GM18499 (cell line): ENCODE data around the gene C11orf24.
"Not testable (repeated sequence)": the region's sequence is repeated elsewhere in the genome, so short reads cannot be mapped to it uniquely, and the experiment has no call there.

Experiments used
- ATAC-seq: cut with Tn5 transposase; IDR thresholded peaks from one replicate; pipeline ENCODE4 v1.9.1; 2021; ENCODE audit warnings: moderate number of reproducible peaks; ENCODE audit not compliant: insufficient read depth, unreplicated experiment

The C11orf24 gene

DNA sequence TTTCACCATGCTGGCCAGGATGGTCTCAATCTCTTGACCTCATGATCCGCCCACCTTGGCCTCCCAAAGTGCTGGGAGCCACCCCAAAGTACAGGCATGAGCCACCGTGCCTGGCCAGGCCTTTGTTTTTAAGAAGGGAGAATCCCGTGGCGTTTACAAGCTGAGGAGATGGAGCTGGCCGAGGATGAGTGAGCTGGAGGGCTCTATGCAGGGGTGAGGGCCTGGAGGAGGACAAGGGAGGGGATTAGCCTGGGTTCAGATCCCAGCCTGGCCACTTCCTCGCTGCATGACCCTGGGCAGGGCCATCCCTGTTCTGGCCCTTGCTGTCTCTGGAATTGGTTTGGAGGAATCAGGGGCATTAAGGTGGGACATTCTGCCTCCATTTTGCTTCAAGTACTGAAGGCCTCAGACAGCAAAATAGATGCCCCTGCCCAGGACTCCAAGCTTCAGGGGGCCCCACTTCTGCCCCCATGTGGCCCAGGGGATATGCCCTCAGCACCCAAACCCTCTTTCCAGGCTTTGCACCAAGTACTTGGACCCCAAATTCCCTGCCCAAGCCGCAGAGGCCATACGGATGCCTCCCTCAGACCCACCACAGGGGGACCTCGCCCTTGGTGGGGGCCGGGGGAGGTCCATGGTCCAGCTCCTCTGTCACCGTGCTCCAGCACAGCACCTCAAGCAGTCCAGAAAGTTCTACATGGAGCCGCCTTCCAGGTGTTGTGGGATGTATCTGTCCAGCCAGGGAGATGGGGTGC lies 28.5 kb upstream of the C11orf24 start:
- ATAC-seq = no peak

DNA sequence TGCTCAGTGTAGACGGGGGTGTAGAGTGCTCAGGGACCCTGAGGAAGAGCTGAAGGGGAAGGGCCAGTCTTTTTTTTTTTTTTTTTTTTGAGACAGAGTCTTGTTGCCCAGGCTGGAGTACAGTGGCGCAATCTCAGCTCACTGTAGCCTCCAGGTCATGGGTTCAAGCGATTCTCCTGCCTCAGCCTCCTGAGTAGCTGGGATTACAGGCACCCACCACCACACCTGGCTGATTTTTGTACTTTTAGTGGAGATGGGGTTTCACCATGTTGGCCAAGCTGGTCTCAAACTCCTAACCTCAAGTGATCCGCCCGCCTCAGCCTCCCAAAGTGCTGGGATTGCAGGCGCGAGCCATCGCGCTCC lies 27.7 kb upstream of the C11orf24 start:
- ATAC-seq = not testable (repeated sequence)

DNA sequence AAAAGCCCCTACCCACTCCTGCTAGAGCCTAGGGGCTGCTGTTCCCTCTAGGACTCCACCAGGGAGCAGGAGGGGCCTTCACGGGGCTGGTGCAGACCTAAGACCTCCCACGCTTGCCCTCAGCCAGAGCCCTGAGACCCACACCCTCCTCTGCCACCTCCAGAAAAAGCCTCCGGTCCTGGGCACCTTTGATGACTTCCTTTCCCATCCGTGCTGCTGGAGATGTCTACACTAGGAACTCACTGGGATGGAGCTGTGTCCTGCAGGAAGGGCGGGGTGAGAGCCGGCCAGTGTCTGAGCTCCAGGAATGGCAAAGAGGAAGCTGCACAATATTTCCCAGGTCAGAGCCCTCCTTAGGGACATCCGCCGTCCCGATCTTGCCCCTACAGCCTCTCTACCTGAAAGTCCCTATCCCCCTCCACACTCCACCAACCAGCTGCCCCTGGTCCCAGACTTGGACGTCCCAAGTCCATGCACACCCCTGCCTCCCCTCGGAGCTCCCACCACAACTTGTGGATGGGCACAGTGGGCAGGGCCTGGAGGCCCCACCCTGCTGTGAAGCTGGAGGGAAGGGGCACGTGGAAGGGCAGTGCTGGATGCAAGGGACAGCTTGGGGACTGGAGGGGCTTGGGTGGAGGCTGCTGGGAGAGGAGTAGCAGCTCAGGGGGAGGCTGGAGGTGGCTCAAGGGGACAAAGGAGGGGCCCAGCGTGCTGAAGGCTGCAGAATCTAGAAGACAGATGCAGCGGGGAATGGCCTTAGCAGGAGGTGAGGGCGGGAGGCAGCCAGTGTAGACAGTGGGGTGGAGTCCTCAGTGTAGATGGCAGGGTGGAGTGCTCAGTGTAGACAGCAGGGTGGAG lies 27.1 kb upstream of the C11orf24 start:
- ATAC-seq = no peak

DNA sequence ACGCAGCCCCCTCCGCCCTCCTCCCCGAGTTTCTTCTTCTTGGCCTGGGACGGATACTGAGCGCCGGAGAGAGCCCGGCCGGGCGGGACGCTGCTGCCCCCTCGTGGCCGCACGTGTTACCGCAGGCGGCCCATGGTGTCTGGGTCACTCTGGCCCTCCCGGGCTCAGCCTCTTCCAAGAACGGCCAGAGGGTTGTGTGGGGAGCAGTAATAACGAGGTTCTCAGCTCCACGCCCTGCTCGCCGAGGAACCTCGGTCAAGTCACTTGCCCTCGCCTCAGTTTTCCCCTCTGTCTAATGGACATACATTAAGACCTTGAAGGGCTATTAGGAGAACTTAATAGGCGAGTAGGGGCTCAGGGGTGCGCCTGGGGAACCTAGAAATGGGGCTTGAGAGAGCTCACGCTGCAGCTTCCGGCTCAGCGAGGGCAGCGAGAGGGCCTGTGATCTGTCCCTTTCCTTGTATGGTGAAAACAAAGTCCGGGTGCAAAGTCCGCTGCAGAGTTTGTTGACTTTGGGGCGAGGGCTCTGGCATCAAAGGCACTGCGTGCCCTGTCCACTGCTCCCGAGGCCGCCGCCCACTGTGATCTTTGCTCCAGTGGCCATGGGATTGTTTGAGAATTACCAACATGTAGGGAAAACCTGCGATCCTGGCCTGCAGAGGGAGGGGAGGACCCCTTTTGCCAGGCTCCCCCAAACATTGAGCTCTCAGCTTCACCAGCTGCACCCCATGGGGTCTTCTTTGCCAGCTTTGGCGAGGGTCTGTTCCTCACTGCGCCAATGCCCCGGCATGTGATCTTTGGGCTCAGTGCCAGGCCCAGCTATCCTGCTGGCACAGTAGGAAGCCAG lies 26.3 kb upstream of the C11orf24 start:
- ATAC-seq = no peak

DNA sequence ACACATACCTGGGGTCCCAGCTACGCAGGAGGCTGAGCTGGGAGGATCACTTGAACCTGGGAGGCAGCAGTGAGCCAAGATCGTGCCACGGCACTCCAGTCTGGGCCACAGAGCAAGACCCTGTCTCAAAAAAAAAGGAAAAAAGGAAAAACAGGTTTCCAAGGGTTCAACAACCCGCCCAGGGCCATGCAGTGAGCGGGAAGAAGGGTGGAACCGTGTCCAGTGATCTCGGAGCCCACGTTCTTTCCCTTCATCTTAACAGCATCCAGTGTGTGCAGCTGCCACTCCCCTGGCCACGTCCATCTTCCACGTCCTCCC lies 25.7 kb upstream of the C11orf24 start:
- no peak for ATAC-seq

DNA sequence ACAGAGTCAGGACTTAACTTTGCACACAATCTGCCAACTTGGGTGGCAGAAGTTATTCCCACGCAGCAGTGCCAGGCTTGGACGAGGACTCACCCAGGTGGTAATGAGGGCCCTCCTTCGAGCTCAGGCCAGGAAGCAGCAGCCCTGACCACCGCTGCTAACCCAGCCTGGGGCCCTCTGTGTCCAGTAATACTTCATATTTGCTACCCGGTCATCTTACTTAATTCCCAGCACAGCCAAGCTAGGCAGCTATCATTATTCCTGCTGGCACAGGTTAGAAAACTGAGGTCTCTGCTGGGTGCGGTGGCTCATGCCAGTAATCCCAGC lies 25.2 kb upstream of the C11orf24 start:
- no peak for ATAC-seq

DNA sequence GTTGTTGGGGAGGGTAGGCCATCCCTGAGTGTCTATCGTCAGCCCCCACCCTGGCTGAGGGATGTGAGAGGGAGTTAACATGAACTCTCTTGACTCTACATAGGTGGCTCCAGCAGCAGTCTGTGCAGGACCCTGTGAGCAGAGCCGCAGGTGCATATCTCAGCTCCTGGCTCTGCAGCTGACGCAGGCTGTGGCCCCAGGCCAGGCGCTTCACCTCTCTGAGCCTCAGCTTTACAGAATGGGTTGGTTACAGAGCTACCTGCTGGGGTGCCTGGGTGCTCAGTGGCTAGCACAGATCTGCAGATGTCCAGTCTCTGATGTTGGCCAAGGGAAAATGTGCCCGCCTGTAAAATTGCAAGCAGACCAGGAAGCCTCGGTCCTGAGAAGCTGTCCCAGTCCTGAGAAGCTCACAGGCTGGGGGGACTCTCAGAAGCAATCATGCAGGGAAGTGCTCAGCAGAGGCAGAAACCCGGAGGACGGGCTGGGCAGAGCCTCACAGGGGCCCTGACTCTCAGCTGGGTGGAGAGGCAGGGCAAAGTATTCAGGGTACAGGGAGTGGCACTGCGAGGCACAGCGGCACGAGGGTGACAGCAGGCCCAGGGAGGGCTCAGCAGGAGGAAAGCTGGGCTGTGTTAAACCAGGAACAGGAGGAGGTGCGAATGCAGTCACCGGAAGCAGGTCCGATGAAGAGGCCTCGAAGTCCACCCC lies 24.7 kb upstream of the C11orf24 start:
- no peak for ATAC-seq

DNA sequence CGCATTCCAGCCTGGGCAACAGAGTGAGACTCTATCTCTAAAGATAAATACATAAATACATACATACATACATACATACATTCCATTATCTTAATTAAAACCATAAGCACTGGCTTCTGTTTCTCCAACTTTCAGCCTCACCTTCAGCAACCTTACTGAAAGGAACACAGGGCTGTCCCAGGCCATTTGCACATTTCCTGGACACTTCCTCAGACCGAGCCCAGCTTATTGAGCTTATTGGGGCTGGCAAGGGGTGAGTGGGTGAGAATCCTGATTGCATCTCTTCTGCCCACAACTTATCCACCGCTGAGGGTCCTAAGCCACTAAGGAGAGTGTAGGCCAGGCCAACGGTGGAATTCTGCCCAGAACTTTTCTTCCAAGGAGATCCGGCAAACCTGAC lies 24.2 kb upstream of the C11orf24 start:
- no peak for ATAC-seq

DNA sequence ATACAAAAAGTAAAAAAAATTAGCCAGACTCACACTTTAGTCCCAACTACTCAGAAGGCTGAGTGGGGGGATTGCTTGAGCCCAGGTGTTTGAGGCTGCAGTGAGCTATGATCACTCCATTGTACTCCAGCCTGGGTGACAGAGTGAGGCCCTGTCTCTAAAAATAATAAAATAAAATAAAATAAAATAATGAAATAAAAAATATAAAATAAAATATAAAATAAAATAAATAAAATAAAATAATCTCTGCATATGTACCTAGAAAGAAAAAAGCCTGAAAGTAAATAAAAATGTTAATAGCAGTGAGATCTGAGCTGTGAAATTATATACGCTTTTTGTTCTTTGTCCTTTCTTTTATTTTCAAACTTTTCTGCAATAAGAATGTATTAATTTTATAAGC lies 23.5 kb upstream of the C11orf24 start:
- no peak for ATAC-seq

DNA sequence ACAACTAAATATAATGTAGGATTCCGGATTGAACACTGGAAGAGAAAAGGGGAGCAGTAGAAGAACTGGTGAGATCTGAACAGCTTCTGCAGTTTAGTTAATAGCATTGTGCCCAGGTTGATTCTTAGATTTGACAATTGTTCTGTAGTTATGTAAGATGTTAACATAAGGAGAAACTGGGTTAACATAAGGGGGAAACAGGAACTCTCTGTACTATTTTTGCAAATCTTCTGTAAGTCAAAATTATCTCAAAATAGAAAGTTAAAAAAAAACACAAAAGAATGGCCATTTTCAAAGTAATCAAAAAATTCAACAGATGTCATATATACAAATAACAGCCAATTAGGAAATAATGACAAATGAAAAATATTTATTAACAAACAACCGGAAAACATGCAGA lies 21.9 kb upstream of the C11orf24 start:
- ATAC-seq = no peak

DNA sequence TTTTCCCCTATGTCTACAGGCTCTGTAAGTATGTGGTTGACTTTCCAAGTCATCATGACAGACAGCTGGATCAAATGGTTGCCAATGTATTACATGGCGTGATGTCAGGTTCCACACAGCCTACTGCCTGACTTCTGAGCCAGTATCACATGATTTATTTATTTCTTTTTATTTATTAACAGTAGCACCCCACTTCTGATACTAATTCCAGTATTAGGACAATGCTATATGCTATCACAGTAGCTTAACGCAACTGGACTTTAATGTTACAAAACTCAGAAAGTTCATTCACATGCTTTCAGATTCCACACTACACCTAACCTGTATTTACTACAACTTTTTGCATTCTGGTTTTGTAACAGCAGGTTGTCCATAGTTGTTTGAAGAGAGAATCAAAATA lies 17.7 kb upstream of the C11orf24 start:
- no peak for ATAC-seq

DNA sequence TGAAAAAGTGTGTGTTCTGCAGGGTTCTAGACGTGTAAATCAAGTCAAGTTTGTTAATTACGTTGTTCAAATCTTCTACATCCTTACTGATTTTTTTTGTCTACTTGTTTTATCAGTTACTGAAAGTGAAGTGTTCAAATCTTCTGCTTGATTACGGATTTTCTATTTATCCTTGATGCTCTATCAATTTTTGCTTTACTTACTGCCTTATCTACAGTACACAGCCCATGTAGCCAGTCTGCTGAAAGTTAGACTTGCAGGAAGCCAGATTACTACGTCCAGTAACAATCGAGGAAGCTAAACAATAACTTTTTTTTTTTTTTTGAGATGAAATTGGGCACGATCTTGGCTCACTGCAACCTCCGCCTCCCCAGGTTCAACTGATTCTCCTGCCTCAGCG lies 15.6 kb upstream of the C11orf24 start:
- no peak for ATAC-seq

DNA sequence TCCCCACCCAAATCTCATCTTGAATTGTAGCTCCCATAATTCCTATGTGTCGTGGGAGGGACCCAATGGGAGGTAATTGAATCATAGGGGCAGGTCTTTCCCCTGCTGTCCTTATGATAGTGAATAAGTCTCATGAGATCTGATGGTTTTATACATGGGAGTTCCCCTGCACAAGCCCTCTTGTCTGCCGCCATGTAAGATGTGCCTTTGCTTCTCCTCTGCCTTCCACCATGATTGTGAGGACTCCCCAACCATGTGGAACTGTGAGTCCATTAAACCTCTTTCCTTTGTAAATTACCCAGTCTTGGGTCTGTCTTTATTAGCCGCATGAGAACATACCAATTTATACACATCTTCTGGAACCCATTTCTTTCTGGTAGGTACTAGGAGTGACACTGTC lies 12.8 kb upstream of the C11orf24 start:
- ATAC-seq = not testable (repeated sequence)

DNA sequence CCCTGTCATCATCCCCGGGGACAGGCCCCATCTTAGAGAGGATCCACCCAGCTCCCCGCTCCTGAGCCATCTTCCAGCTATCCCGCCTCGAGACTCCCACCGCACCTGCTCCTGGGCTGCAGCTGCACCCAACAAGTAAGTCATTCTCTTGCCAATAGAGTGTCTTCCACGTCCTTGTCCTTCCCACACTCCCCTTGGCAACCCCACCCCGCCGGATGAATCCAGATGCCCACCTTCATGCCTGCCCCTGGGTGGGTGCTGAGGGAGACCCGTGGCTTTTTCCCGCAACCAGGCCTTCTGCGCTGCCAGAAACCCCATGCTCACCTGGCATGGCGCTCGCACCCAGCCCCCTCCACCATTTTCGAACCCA lies 11.1 kb upstream of the C11orf24 start:
- no peak for ATAC-seq

DNA sequence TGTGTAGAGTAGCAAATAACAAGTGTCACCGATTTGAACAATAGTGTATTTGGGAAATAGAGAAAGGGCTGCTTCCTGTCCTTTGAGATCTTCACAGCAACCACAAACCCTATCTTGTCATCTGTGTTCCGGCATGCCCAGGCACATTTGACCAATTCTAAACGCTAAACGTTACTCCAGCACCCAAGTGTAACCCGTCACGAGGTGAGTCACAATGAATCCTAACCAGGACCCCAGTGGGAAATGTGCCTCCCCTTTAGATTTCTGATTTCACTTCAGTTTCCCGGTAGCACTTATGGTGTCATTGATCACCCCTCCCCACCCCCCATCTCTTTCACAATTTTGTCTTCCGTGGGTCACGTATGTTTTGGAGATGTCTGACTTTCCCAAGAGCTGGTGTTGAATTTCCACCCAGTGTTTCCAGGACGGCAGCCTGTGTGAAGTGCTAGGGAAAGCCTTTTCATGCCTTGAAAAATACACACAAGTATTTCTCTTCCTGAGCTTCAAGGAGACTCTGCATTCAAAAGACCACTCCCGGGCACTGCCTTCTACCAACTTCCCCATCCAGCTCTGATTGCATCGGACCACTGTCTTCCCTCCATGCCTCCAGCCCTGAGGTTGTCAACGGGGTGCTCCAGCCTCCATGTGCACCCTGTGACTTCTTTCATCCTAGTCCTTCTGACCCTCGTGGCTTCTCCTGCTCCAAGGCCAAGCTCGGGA lies 10.5 kb upstream of the C11orf24 start:
- ATAC-seq = no peak

DNA sequence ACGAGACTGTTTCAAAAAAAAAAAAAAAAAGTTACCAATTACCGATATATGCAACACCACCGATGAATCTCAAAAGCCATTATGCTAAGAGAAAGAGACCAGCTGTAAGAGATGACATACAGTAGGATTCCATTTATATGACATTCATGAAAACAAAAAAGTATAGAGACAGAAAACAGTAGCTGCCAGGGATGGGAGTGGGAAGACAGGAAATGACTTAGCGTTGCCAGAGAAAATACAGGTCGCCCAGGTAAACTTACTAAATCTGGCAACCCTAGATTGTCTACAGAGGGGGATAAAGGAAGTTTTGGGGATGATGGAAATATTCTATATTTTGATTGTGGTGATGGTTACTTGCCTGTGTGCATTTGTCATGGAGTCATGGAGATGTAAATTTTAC lies 7.9 kb upstream of the C11orf24 start:
- ATAC-seq = no peak

DNA sequence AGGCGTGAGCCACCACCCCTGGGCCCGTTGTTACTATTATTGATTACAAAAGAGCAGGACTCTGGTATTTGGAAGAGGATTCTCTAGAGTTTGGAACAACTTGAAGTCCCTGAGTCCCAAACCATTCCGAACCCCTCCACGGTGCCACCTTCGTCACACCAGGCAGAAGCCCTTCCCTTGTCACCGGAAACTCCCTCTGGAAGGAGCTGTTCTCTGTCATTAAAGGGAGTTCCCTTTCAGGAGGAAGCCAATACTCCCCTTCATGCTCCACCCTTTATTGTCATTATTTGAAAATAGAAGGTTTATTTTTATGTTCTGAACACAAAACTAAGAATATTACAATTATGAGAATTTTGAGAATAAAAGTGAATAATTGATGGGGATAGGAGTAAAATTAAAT lies 5.1 kb upstream of the C11orf24 start:
- no peak for ATAC-seq

DNA sequence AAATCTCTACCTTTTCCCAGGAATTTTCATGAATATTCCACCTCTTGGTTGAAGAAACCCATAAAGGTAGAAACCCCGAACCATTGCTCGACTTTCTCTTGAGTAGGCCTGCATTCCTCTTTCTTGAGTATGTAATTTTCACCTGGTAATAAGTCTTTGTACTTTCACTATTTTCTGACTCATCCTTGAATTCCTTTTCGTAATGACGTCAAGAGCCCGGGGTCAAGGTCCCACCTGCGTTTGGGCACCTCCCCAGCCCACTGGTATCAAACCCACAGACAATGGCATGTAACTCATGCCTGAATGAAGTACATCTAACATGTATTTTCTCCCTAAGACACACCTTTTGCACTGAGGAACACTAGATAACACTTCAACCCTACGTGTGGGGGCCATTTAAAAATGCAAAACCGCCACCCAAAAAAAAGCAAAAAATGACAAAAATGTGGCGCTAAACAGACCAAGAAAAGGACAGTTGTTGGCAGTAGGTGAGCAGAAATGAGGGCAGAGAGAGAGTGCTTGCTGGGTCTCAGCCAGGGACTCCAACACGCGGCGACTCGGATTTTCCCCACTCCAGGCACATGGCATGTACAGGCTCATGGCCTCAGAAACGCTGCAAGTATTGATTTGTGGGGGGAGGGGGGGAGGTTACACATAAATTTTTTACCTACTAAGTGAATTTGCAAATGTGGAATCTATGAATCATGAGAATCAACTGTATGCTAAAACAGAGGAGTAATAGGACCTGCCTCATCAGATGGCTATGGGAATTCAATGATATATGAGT lies 4.1 kb upstream of the C11orf24 start:
- ATAC-seq = no peak

DNA sequence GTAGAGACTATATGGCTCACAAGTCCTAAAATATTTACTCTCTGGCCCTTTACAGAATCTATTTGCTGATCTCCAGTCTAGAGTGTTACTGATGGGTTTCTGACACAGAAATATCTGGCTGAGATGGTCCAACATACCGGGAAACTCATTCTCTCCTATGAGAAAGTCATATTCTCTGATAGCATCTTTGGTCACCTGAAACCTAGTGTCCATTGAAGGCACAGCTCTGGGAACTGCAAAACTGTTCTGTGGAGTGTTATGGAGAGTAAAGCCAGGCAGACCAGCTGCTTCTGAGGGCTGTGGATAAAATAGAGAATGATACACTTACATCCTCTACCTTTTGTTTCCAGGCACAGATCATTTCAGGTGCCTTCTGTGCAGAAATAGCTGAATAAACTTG lies 2.5 kb upstream of the C11orf24 start:
- no peak for ATAC-seq
